Measurements from ENCODE around the gene CCDC169. TPM values are rescaled to one million over a fixed set of nuclear protein-coding genes. Genes with fewer than 3 reads are reported as not detected.

CCDC169 gene
- total RNA-seq, 4 donors from 2014 or later, result 0.38 to 4.0 (median 2.1) TPM

DNA sequence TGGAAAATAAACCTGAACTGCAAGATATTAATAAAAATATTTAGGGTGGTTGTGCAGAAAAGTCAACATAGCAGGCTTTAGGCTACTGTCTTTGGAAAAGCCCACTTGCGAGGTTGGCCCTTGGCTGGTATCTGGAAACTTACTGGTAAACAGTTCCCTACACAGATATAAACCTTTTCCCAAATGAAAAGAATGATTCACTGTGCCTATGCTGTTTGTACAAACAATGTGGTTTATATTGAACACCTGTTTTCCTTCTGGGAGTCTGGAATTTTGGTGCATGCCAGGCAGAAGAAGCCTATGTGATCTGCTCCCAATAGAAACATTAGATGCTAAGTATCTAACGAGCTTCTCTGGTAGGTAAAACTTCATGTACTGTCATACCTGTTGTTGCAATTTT lies 53.5 kb downstream of the CCDC169 start:
- intact Hi-C loops (cut with DNase I), result no loop called here
- Histone ChIP-seq H3K4me1 (no peaks in the 10 kb centered on the region), H3K36me3 (no peaks in the 10 kb centered on the region), H3K27me3 (no peaks in the 10 kb centered on the region), H3K4me3 (replicated peaks in 1 of 3) (no peak overlapping the region), H3K27ac (no peak overlapping the region), H3K9me3 (no peaks in the 10 kb centered on the region)
- WGBS, 2 donors, result 96% methylated on average over 2 of the region's 2 CpGs
- TF ChIP-seq, protein P1, sequence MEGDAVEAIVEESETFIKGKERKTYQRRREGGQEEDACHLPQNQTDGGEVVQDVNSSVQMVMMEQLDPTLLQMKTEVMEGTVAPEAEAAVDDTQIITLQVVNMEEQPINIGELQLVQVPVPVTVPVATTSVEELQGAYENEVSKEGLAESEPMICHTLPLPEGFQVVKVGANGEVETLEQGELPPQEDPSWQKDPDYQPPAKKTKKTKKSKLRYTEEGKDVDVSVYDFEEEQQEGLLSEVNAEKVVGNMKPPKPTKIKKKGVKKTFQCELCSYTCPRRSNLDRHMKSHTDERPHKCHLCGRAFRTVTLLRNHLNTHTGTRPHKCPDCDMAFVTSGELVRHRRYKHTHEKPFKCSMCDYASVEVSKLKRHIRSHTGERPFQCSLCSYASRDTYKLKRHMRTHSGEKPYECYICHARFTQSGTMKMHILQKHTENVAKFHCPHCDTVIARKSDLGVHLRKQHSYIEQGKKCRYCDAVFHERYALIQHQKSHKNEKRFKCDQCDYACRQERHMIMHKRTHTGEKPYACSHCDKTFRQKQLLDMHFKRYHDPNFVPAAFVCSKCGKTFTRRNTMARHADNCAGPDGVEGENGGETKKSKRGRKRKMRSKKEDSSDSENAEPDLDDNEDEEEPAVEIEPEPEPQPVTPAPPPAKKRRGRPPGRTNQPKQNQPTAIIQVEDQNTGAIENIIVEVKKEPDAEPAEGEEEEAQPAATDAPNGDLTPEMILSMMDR (IDR thresholded peaks at IDR 0.05), result no peak
- TF ChIP-seq POLR2A (IDR thresholded peaks at IDR 0.05), result no peak
- DNase-seq, result no peak

DNA sequence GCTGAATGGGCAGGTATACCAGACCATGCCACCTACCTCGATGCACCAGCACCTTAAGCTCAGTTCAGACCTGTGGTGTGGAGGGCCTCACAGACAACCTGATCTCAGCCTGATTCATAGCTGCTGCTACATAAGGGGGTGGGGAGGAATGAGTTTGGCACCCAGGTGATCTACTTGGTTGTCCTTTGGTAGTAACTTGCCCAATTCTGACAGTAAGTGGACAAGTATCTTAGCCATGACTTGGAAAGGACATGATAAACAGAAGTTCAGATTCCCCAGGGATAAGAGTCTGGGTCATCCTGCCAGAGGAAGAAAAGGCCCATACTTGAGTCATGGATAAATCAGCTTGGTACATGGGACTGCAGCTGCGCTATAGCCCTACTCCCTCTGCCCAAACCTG lies 54.9 kb downstream of the CCDC169 start:
- WGBS, 2 donors, result 88 to 94% methylated on average over 2 of the region's 2 CpGs
- intact Hi-C loops (cut with DNase I), result no loop called here
- Histone ChIP-seq H3K4me1 (no peaks in the 10 kb centered on the region), H3K9me3 (no peaks in the 10 kb centered on the region), H3K27ac (no peak overlapping the region), H3K36me3 (no peaks in the 10 kb centered on the region), H3K4me3 (replicated peaks in 1 of 3) (no peak overlapping the region), H3K27me3 (no peaks in the 10 kb centered on the region)
- TF ChIP-seq, protein P1 (IDR thresholded peaks at IDR 0.05), result no peak
- TF ChIP-seq POLR2A (IDR thresholded peaks at IDR 0.05), result no peak
- no peak for DNase-seq

DNA sequence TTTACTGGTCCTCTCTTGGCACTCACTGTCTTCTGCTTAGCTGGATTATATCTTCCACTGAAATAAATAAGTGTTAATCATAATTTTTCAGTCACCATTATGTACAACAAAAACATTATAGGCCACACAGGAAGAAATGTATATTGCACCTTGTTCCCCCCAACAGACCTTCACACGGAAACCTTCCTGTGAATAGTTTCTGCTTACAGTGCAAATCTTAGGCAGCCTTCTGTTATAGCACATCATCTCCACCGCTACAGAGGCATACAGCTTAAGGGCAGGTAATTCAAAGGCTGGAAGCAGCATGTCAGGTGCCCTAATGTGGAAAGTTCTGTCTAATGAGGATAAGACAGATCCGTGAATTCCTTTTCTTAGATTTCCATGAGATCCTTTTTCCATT lies 66.4 kb downstream of the CCDC169 start:
- no peak for DNase-seq
- Histone ChIP-seq H3K27me3 (no peaks in the 10 kb centered on the region), H3K4me3 (replicated peaks in 1 of 3) (no peak overlapping the region), H3K4me1 (no peaks in the 10 kb centered on the region), H3K27ac (no peak overlapping the region), H3K9me3 (no peaks in the 10 kb centered on the region), H3K36me3 (no peaks in the 10 kb centered on the region)
- 75 to 76% methylated on average over 3 of the region's 3 CpGs for WGBS, 2 donors
- no peak for TF ChIP-seq POLR2A (IDR thresholded peaks at IDR 0.05)
- TF ChIP-seq, protein P1 (IDR thresholded peaks at IDR 0.05), result no peak
- intact Hi-C loops (cut with DNase I), result no loop called here

DNA sequence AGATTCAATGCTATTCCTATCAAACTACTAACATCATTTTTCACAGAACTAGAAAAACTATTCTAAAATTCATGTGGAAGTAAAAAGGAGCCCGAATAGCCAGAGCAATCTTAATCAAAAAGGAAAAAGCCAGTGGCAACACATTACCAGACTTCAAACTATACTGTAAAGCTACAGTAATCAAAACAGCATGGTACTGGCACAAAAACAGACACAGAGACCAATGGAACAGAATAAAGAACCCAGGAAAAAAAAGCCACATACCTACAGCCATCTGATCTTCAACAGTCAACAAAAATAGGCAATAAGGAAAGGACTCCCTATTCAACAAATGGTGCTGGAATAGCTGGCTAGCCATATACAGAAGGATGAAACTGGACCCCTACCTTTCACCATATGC lies 72.9 kb downstream of the CCDC169 start:
- H3K27me3 ChIP-seq, result no peaks in the 10 kb centered on the region
- 80 to 83% methylated on average over 1 of the region's 1 CpG for WGBS, 2 donors
- TF ChIP-seq, protein P1 (IDR thresholded peaks at IDR 0.05), result no peak
- no peak for TF ChIP-seq POLR2A (IDR thresholded peaks at IDR 0.05)
- H3K36me3 ChIP-seq, result no peaks in the 10 kb centered on the region
- no peaks in the 10 kb centered on the region for H3K9me3 ChIP-seq
- H3K27ac ChIP-seq, result no peak overlapping the region
- DNase-seq, result no peak
- no peaks in the 10 kb centered on the region for H3K4me1 ChIP-seq
- H3K4me3 ChIP-seq (replicated peaks in 1 of 3), result no peak overlapping the region
- intact Hi-C loops (cut with DNase I), result no loop called here

DNA sequence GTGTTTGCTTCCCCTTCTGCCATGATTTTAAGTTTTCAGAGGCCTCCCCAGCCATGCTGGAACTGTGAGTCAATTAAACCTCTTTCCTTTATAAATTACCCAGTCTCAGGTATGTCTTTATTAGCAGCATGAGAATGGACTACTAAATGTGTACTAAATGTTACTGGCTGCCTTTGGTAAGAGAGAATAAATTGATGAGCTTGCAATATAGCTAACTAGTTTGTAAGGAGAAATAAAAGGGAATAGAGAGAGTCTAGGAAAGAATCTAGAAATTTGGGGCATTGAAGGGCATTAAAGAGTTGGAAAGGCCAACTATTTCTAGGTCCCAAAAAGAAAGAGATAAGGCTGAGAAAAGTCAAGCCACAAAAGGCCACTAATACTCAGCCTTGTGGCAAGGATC lies 77.7 kb downstream of the CCDC169 start:
- no peaks in the 10 kb centered on the region for H3K27me3 ChIP-seq
- H3K36me3 ChIP-seq, result no peaks in the 10 kb centered on the region
- H3K9me3 ChIP-seq, result no peaks in the 10 kb centered on the region
- intact Hi-C loops (cut with DNase I), result no loop called here
- H3K4me3 ChIP-seq (replicated peaks in 1 of 3), result no peak overlapping the region
- DNase-seq, result no peak
- no peak for TF ChIP-seq POLR2A (IDR thresholded peaks at IDR 0.05)
- TF ChIP-seq, protein P1 (IDR thresholded peaks at IDR 0.05), result no peak
- no peaks in the 10 kb centered on the region for H3K4me1 ChIP-seq
- no peak overlapping the region for H3K27ac ChIP-seq

Data from thyroid gland (tissue), 4 donors.